Measurements from ENCODE around the gene UNC13D. TPM values are rescaled to one million over a fixed set of nuclear protein-coding genes. Genes with fewer than 3 reads are reported as not detected.

The UNC13D gene
- total RNA-seq, 2 experiments from 2014 or later = 8.0 to 17.8 TPM

DNA sequence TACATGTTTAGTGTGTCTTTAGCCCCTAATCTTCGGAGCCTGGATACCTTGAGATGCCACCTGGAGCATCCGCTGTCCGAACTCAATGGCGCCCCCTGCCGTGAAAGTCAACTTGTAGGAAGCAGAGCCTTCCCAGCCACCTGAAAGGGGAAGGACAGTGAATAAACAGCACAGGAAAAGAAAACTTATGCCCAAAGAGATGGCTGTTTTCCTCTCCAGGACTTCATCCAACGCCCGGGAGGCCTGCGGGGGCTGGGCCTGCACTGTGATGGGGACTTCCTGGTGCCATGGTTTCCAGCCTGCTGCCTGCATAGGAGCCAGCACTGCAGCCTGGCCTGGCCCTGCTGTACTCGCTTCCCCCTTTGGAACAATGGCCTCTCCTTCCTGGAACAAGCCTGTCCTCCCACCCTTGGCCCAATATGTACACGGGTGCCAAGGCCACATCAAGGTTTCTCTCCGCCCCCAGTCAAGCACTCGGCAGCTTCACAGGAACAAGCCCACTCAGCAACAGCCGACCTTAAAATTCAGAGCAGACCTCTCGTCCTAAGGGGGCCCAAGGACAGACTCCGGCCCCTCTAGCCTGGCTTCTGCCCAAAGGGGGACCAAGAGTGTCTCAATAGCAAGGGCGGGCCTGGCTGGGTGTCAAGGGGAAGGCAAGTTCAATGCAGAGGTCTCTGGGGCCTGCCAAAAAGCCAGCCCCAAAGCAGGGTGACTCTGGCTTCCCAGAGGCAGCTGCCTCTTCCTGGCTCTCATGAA is 4.5 kb upstream of the UNC13D start:
- Histone ChIP-seq H3K27ac (ENCODE audit: low read depth, low read length, poor library complexity, severe bottlenecking) (no peak overlapping the region), H3K9me2 (ENCODE audit: insufficient read depth, low read length) (no peaks in the 10 kb centered on the region), H3K9me3 (ENCODE audit: low read length) (no peaks in the 10 kb centered on the region), H4K20me1 (ENCODE audit: insufficient read depth, low read length) (no peaks in the 10 kb centered on the region), H3K4me3 (ENCODE audit: low read depth, low read length, poor library complexity, severe bottlenecking) (no peak overlapping the region), H3K79me2 (ENCODE audit: insufficient read depth, low read depth, low read length) (no peaks in the 10 kb centered on the region; the same call in 1 of the 2 replicates), H3K4me2 (ENCODE audit: low read length) (no peak overlapping the region), H2AFZ (ENCODE audit: low read length) (no peak overlapping the region), H3K4me1 (ENCODE audit: insufficient read depth, low read length, poor library complexity, severe bottlenecking) (peaks cover 17% of the 10 kb centered on the region), H3K36me3 (ENCODE audit: insufficient read depth, low read length) (peaks cover 46% of the 10 kb centered on the region)
- TF ChIP-seq CTCF (conservative IDR thresholded peaks at IDR 0.05; ENCODE audit: low read length) (peak; percentile 99), EZH2phosphoT487 (IDR thresholded peaks at IDR 0.05; ENCODE audit: borderline replicate concordance, low read depth, low read length) (no peak)
- peak; percentile 83 for DNase-seq (ENCODE audit: low spot score)
- ChIA-PET CTCF (ENCODE audit: unreplicated experiment) (interaction anchor here (0.8 kb wide), 1 partner anchor 34 kb away, joined by 3 read pairs; no protein-coding TSS in a partner anchor), POLR2A (interaction anchor here (0.8 kb wide), 1 partner anchor 53 kb away, joined by 3 read pairs; no protein-coding TSS in a partner anchor)
- intact Hi-C loops (cut with micrococcal nuclease; ENCODE audit: unreplicated experiment) = loop anchor here (1.0 to 5.0 kb wide), 2 partner anchors 84 to 96 kb away; no protein-coding TSS in a partner anchor
- no TSS peak for BruUV-seq (replicated peaks)

GRCh38 chr17:75847614-75848522 is 3.7 kb upstream of the UNC13D start:
- Histone ChIP-seq H3K9me2 (ENCODE audit: insufficient read depth, low read length) (no peaks in the 10 kb centered on the region), H3K9me3 (ENCODE audit: low read length) (no peaks in the 10 kb centered on the region), H3K4me3 (ENCODE audit: low read depth, low read length, poor library complexity, severe bottlenecking) (no peak overlapping the region), H3K27ac (ENCODE audit: low read depth, low read length, poor library complexity, severe bottlenecking) (no peak overlapping the region), H4K20me1 (ENCODE audit: insufficient read depth, low read length) (no peaks in the 10 kb centered on the region), H3K36me3 (ENCODE audit: insufficient read depth, low read length) (peaks cover 46% of the 10 kb centered on the region), H2AFZ (ENCODE audit: low read length) (no peak overlapping the region), H3K4me1 (ENCODE audit: insufficient read depth, low read length, poor library complexity, severe bottlenecking) (peaks cover 24% of the 10 kb centered on the region), H3K4me2 (ENCODE audit: low read length) (no peak overlapping the region), H3K79me2 (ENCODE audit: insufficient read depth, low read depth, low read length) (no peaks in the 10 kb centered on the region)
- DNase-seq (ENCODE audit: low spot score) = no peak
- no TSS peak for BruUV-seq (replicated peaks)
- POLR2A ChIA-PET = interaction anchor here (0.7 kb wide), 1 partner anchor 55 kb away, joined by 3 read pairs; no protein-coding TSS in a partner anchor
- TF ChIP-seq CTCF (conservative IDR thresholded peaks at IDR 0.05; ENCODE audit: low read length) = no peak
- no peak for TF ChIP-seq EZH2phosphoT487 (IDR thresholded peaks at IDR 0.05; ENCODE audit: borderline replicate concordance, low read depth, low read length)
- intact Hi-C loops (cut with micrococcal nuclease; ENCODE audit: unreplicated experiment) = loop anchor here (1.0 to 5.0 kb wide), 2 partner anchors 84 to 96 kb away; no protein-coding TSS in a partner anchor
- CTCF ChIA-PET (ENCODE audit: unreplicated experiment) = interaction anchor here (0.8 kb wide), 2 partner anchors 35 to 83 kb away, joined by 3 read pairs; partner anchors contain the start of gene GALK1

Measured in OCI-LY7 (cell line).